Measurements from ENCODE around the gene NSRP1.
"Not testable (repeated sequence)": the region's sequence is repeated elsewhere in the genome, so short reads cannot be mapped to it uniquely, and the experiment has no call there.

NSRP1 gene

GRCh38 chr17:30186761-30187160 is 70.1 kb downstream of the NSRP1 start:
- no peak for DNase-seq

GRCh38 chr17:30187573-30187972 is 71.0 kb downstream of the NSRP1 start:
- DNase-seq: no peak

GRCh38 chr17:30188211-30188939 is 71.8 kb downstream of the NSRP1 start:
- DNase-seq: no peak

- no peak for DNase-seq
Measured at GRCh38 chr17:30191072-30191471, 74.5 kb downstream of the NSRP1 start.

GRCh38 chr17:30196504-30196903 is 79.9 kb downstream of the NSRP1 start:
- DNase-seq: no peak

GRCh38 chr17:30197416-30197815 is 80.8 kb downstream of the NSRP1 start:
- no peak for DNase-seq

GRCh38 chr17:30199600-30199999 is 83.0 kb downstream of the NSRP1 start:
- DNase-seq: no peak

- no peak for DNase-seq
Measured at GRCh38 chr17:30200106-30200505, 83.5 kb downstream of the NSRP1 start.

GRCh38 chr17:30200656-30201055 is 84.0 kb downstream of the NSRP1 start:
- DNase-seq: not testable (repeated sequence)

GRCh38 chr17:30203471-30203981 is 86.9 kb downstream of the NSRP1 start:
- DNase-seq: no peak

- no peak for DNase-seq
Measured at GRCh38 chr17:30207655-30208054, 91.0 kb downstream of the NSRP1 start.

- no peak for DNase-seq
Measured at GRCh38 chr17:30208214-30208613, 91.6 kb downstream of the NSRP1 start.

- DNase-seq: no peak
Measured at GRCh38 chr17:30209930-30210329, 93.3 kb downstream of the NSRP1 start.

GRCh38 chr17:30210366-30210765 is 93.8 kb downstream of the NSRP1 start:
- no peak for DNase-seq

- DNase-seq: no peak
Measured at GRCh38 chr17:30210901-30211300, 94.3 kb downstream of the NSRP1 start.

GRCh38 chr17:30211371-30211770 is 94.8 kb downstream of the NSRP1 start:
- DNase-seq: no peak

GRCh38 chr17:30212750-30213149 is 96.1 kb downstream of the NSRP1 start:
- DNase-seq: no peak

GRCh38 chr17:30217054-30217453 is 100.4 kb downstream of the NSRP1 start:
- DNase-seq: no peak

- DNase-seq: no peak
Measured at GRCh38 chr17:30217746-30218245, 101.2 kb downstream of the NSRP1 start.

GRCh38 chr17:30218799-30219198 is 102.2 kb downstream of the NSRP1 start:
- DNase-seq: no peak

GRCh38 chr17:30219315-30219714 is 102.7 kb downstream of the NSRP1 start:
- DNase-seq: no peak

- no peak for DNase-seq
Measured at GRCh38 chr17:30219833-30220232, 103.2 kb downstream of the NSRP1 start.

GRCh38 chr17:30220414-30220813 is 103.8 kb downstream of the NSRP1 start:
- DNase-seq: no peak

- no peak for DNase-seq
Measured at GRCh38 chr17:30221346-30221745, 104.7 kb downstream of the NSRP1 start.

Data from right kidney (tissue), 1 donor.